Measurements from ENCODE around the gene SHANK3.

The SHANK3 gene

GRCh38 chr22:50712341-50713007, 39.9 kb downstream of the SHANK3 start:
- DNase-seq (ENCODE audit: low read depth) = no peak

DNA sequence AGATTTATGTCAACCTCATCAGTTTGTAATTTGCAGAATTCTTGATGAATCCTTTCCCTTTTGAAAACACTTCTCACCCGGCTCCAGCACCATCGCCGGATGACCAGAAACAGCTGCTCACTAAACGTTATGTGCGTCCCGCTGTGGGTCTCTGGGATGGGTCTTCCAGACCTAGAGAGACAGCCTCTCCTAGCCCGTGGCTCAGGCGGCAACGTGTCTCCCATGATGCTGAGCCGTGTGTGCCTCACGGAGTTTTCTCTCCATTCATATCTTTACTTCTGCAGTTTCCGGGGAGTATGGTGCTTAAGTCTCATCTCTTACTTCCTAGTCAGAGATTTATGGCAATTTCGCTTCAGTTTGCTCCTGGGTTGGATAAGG, 40.4 kb downstream of the SHANK3 start:
- DNase-seq (ENCODE audit: low read depth) = no peak

- DNase-seq (ENCODE audit: low read depth) = no peak
Measured at GRCh38 chr22:50713571-50714056, 41.0 kb downstream of the SHANK3 start.

DNA sequence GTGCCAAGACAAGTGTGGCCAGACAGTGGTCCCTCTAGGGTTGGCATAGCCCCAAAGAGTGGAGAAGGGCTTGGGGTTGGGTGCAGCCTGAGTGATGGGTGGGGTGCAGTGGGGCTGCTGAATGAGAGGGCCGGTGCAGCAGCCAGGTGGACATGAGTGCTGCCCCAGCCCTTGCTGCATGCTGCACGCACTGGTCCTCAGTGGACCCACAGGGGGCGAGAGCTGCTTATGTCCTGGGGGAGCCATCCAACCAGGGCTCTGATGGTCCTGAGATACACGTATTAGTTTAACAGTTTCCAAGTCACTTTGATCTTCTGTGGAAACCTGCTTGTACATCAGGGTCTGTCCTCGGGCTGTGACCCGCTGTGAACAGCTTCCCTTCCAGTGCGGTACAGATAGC, 41.5 kb downstream of the SHANK3 start:
- DNase-seq (ENCODE audit: low read depth) = no peak

- no peak for DNase-seq (ENCODE audit: low read depth)
Measured at GRCh38 chr22:50714631-50715179, 42.1 kb downstream of the SHANK3 start.

DNA sequence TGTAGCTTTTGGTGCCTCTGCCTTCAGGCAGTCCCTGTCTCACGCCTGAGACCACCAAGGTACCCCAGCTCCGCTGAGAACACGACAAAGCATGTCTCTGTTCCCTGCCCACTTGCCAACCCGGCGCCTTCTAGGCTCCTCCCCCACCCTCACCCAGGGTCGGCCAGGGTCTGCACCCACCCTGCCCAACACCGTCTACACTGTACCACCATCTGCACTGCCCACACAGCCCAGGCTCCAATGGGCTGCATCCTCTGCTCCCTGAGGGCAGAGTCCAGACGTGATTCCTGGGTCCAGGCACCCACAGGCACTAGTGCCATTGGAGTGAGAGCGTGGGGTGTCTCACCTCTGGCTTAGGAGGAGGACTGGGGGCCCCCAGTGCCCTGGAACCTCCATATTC, 42.6 kb downstream of the SHANK3 start:
- no peak for DNase-seq (ENCODE audit: low read depth)

- no peak for DNase-seq (ENCODE audit: low read depth)
Measured at GRCh38 chr22:50715776-50716175, 43.2 kb downstream of the SHANK3 start.

- no peak for DNase-seq (ENCODE audit: low read depth)
Measured at GRCh38 chr22:50716290-50717024, 43.8 kb downstream of the SHANK3 start.

GRCh38 chr22:50717709-50718351, 45.2 kb downstream of the SHANK3 start:
- DNase-seq (ENCODE audit: low read depth) = no peak

DNA sequence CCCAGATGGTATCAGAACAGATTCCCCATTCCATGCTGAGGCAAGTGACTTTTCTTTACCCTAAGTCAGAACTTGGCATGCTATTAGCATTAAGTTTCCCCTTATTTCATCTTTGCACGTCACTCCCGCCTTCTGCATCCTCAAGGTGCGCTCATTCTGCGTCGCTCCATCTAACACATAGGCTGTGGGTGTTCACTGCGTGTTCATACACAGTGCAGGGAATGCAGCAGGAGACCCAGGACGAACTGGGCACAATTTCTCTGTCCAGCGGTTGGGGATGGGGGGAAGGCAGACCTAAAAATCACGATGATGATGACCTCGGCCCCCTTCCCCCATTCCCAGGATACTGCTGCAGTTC, 45.7 kb downstream of the SHANK3 start:
- DNase-seq (ENCODE audit: low read depth) = no peak

DNA sequence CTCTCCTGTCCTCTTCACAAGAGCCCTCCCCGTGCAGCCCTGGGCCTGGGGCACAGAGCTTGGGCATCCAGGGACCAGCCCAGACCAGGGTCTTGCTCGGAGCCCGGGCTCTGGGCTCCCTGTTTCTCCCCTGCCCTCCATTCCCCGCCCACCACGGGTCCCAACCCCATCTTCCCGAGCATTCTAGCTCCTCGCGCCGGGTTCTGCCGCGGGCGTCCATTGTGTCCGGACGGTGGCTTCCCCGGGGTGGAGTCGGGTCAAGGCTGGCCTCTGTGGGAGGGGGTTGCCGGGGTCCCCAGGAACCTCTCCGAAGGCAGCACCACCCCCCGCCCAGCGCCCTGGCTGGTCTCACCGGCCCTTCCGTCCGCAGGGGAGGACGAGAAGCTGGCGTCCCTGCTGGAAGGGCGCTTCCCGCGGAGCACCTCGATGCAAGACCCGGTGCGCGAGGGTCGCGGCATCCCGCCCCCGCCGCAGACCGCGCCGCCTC, 47.2 kb downstream of the SHANK3 start:
- no peak for DNase-seq (ENCODE audit: low read depth)

DNA sequence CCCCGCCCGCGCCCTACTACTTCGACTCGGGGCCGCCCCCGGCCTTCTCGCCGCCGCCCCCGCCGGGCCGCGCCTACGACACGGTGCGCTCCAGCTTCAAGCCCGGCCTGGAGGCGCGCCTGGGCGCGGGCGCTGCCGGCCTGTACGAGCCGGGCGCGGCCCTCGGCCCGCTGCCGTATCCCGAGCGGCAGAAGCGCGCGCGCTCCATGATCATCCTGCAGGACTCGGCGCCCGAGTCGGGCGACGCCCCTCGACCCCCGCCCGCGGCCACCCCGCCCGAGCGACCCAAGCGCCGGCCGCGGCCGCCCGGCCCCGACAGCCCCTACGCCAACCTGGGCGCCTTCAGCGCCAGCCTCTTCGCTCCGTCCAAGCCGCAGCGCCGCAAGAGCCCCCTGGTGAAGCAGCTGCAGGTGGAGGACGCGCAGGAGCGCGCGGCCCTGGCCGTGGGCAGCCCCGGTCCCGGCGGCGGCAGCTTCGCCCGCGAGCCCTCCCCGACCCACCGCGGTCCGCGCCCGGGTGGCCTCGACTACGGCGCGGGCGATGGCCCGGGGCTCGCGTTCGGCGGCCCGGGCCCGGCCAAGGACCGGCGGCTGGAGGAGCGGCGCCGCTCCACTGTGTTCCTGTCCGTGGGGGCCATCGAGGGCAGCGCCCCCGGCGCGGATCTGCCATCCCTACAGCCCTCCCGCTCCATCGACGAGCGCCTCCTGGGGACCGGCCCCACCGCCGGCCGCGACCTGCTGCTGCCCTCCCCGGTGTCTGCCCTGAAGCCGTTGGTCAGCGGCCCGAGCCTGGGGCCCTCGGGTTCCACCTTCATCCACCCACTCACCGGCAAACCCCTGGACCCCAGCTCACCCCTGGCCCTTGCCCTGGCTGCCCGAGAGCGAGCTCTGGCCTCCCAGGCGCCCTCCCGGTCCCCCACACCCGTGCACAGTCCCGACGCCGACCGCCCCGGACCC, 48.0 kb downstream of the SHANK3 start:
- no peak for DNase-seq (ENCODE audit: low read depth)

DNA sequence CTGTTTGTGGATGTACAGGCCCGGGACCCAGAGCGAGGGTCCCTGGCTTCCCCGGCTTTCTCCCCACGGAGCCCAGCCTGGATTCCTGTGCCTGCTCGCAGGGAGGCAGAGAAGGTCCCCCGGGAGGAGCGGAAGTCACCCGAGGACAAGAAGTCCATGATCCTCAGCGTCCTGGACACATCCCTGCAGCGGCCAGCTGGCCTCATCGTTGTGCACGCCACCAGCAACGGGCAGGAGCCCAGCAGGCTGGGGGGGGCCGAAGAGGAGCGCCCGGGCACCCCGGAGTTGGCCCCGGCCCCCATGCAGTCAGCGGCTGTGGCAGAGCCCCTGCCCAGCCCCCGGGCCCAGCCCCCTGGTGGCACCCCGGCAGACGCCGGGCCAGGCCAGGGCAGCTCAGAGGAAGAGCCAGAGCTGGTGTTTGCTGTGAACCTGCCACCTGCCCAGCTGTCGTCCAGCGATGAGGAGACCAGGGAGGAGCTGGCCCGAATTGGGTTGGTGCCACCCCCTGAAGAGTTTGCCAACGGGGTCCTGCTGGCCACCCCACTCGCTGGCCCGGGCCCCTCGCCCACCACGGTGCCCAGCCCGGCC, 48.7 kb downstream of the SHANK3 start:
- DNase-seq (ENCODE audit: low read depth) = no peak

DNA sequence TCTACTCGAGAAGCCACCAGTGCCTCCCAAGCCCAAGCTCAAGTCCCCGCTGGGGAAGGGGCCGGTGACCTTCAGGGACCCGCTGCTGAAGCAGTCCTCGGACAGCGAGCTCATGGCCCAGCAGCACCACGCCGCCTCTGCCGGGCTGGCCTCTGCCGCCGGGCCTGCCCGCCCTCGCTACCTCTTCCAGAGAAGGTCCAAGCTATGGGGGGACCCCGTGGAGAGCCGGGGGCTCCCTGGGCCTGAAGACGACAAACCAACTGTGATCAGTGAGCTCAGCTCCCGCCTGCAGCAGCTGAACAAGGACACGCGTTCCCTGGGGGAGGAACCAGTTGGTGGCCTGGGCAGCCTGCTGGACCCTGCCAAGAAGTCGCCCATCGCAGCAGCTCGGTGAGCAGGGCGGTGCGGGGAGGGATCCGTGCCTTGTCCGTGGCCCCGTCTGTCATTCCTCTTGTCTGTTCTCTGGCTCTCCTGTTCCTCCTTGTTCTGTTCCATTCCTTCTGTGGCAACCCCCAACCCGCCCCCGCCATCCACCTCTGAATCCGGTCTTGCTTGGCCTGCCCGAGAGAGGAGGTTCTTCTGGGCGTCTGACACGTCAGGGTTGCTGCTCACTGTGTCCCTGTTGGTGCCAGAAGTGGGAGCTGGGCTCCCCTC, 49.6 kb downstream of the SHANK3 start:
- DNase-seq (ENCODE audit: low read depth) = no peak

Data from T follicular helper cell (primary cell).